ENCODE results near the gene IDS.

The IDS gene

DNA sequence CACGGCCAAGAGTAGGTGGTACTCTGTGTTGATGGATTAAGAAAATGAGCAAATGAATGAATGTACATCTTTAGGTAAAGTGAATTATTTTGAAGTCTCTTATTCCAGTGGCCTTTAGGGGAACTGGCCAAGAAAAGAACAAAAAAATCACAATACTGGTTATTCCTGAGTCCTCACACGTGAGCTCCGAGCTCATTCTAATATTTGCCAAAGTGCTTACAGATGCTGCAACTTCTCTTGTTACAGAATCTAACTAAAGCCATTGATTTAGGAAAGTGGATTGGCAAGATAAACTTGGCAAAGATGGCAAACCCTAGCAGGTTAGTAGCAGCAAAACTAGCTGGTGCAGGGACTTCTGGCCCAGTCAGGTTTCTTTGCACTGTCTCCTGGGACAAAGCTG, 37.6 kb downstream of the IDS start:
- H3K36me3 ChIP-seq (ENCODE audit: insufficient read depth, low read length) = no peaks in the 10 kb centered on the region
- no peak overlapping the region for H3K27ac ChIP-seq
- no peak overlapping the region for H3K4me3 ChIP-seq
- DNase-seq (ENCODE audit: low read depth, low spot score) = no peak
- TF ChIP-seq EZH2 (IDR thresholded peaks at IDR 0.05) = no peak
- TF ChIP-seq FOXP2 (optimal IDR thresholded peaks at IDR 0.05; ENCODE audit: control extremely low read depth, extremely low read length, insufficient read depth) = no peak
- TF ChIP-seq POLR2AphosphoS5 (IDR thresholded peaks at IDR 0.05; ENCODE audit: borderline replicate concordance, low read depth, low read length) = no peak
- no peak overlapping the region for H3K9ac ChIP-seq (ENCODE audit: insufficient read length)
- no peaks in the 10 kb centered on the region for H3K9me3 ChIP-seq (ENCODE audit: low read depth, low read length)

DNA sequence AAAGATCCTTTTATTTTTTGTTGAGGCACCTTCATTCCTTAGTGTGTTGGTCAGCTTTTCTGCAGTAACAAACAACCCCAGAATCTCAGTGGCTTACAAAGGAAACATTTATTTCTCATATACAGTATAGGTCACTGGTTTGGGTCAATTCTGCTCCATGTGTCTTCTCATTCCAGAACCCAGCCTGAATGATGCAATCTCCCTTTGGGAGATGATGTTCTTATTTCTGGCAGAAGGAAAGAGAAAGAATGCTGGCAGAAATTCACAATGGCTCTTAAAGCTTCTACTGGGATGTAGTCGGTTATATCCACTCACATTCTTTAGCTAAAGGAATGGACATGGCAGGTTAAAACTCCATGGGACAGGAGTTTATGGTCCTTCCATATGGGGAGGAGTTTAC, 42.3 kb downstream of the IDS start:
- Histone ChIP-seq H3K4me3 (no peak overlapping the region), H3K9me3 (ENCODE audit: low read depth, low read length) (no peaks in the 10 kb centered on the region), H3K36me3 (ENCODE audit: insufficient read depth, low read length) (no peaks in the 10 kb centered on the region), H3K27ac (no peak overlapping the region), H3K9ac (ENCODE audit: insufficient read length) (no peak overlapping the region)
- TF ChIP-seq EZH2 (IDR thresholded peaks at IDR 0.05) = no peak
- TF ChIP-seq FOXP2 (optimal IDR thresholded peaks at IDR 0.05; ENCODE audit: control extremely low read depth, extremely low read length, insufficient read depth) = no peak
- no peak for TF ChIP-seq POLR2AphosphoS5 (IDR thresholded peaks at IDR 0.05; ENCODE audit: borderline replicate concordance, low read depth, low read length)
- DNase-seq (ENCODE audit: low read depth, low spot score) = no peak

DNA sequence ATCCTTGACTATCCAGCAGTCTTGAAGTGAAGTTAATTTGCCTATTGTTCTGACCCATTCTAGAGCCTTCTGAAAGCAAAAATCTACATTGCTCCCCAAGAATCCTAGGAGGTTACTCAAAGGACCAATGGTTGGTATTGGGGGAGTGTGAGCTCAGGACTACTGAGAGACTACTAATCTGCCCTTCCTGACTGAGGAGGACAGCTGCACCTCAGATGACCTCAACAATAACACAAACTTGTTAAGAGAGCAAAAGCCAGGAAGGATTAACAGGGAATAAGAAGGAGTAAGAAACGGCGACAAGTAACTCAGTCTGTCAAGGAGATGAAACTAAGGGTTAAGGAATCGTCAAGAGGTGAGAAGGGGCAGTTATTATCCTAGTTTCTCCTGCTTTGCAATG, 43.4 kb downstream of the IDS start:
- no peak for DNase-seq (ENCODE audit: low read depth, low spot score)
- no peaks in the 10 kb centered on the region for H3K36me3 ChIP-seq (ENCODE audit: insufficient read depth, low read length)
- no peak overlapping the region for H3K4me3 ChIP-seq
- H3K27ac ChIP-seq = no peak overlapping the region
- H3K9me3 ChIP-seq (ENCODE audit: low read depth, low read length) = no peaks in the 10 kb centered on the region
- TF ChIP-seq FOXP2 (optimal IDR thresholded peaks at IDR 0.05; ENCODE audit: control extremely low read depth, extremely low read length, insufficient read depth) (no peak), POLR2AphosphoS5 (IDR thresholded peaks at IDR 0.05; ENCODE audit: borderline replicate concordance, low read depth, low read length) (no peak), EZH2 (IDR thresholded peaks at IDR 0.05) (no peak)
- H3K9ac ChIP-seq (ENCODE audit: insufficient read length) = no peak overlapping the region

DNA sequence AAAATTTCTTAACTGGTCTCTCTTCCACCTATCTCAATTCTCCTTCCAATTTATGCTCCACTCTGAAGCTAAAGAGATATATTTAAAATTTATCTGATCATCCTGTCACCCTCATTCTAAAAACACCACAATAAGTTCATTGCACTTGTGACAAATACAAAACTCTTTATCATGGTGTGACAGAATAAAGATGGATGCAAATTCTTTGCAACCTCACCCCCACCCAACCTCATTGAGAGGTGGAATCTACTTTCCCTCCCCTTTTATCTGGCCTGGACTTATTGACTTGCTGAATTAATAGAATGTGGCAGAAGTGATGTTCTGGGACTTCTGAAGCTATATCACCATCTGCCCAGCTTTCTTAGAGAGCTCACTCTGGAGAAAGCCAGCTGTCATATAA, 46.5 kb downstream of the IDS start:
- H3K9me3 ChIP-seq (ENCODE audit: low read depth, low read length) = no peaks in the 10 kb centered on the region
- TF ChIP-seq EZH2 (IDR thresholded peaks at IDR 0.05) (no peak), FOXP2 (optimal IDR thresholded peaks at IDR 0.05; ENCODE audit: control extremely low read depth, extremely low read length, insufficient read depth) (no peak), POLR2AphosphoS5 (IDR thresholded peaks at IDR 0.05; ENCODE audit: borderline replicate concordance, low read depth, low read length) (no peak)
- no peaks in the 10 kb centered on the region for H3K36me3 ChIP-seq (ENCODE audit: insufficient read depth, low read length)
- no peak overlapping the region for H3K9ac ChIP-seq (ENCODE audit: insufficient read length)
- H3K27ac ChIP-seq = no peak overlapping the region
- H3K4me3 ChIP-seq = no peak overlapping the region
- no peak for DNase-seq (ENCODE audit: low read depth, low spot score)

DNA sequence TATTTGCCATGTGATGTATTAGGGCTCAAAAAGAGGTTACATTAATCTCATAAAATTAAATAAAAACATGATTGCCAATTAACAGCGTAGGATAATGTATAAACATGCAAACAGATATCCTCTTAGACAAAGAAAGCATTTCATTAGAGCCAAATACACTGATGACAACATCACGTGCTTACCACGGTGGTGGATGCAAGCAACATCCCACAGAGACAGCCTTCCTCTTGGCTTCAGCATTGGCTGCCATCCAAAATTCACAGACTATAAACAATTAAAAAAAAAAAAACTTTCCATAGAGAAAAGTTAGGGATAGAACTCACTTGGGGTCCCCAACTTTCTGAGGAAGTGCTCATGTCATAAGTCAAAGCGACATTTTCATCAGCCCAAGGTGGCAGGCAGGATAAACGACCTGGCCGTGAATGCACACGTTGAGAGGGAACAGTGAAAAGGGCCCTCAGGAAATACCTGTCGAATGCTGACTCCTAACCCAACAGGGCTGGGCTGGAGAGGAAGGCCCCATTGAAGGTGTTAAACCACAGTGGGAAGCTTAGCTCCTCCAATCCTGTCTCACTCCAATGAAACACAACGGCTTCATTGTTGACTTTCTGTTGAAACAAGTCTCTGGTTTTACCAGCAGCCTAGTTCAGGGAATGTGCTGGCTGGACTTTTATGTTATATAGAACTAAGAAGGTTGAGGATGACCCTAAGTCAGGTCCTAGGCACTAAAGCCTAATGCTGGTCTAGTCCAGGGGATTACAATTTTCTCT, 48.4 kb downstream of the IDS start:
- TF ChIP-seq EZH2 (IDR thresholded peaks at IDR 0.05) = no peak
- TF ChIP-seq POLR2AphosphoS5 (IDR thresholded peaks at IDR 0.05; ENCODE audit: borderline replicate concordance, low read depth, low read length) = no peak
- no peak for TF ChIP-seq FOXP2 (optimal IDR thresholded peaks at IDR 0.05; ENCODE audit: control extremely low read depth, extremely low read length, insufficient read depth)
- Histone ChIP-seq H3K9me3 (ENCODE audit: low read depth, low read length) (no peaks in the 10 kb centered on the region), H3K27ac (no peak overlapping the region), H3K36me3 (ENCODE audit: insufficient read depth, low read length) (no peaks in the 10 kb centered on the region), H3K4me3 (no peak overlapping the region), H3K9ac (ENCODE audit: insufficient read length) (no peak overlapping the region)
- DNase-seq (ENCODE audit: low read depth, low spot score) = no peak

DNA sequence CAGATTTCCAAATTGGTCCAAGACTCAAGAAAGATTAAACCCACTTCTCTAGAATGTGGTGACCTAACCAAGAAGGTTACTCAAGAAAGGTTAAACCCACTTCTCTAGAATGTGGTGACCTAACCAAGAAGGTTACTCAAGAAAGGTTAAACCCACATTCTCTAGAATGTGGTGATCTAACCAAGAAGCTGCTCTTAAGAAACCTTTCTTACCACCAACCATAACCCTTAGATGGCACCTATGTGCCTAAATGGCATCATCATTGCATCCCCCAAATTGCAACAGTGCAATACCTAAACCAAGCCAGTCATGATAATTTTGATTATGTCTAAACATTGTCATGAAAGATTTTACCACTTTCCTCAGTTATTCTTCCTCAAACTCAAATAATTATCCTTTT, 49.2 kb downstream of the IDS start:
- no peak overlapping the region for H3K4me3 ChIP-seq
- H3K27ac ChIP-seq = no peak overlapping the region
- TF ChIP-seq POLR2AphosphoS5 (IDR thresholded peaks at IDR 0.05; ENCODE audit: borderline replicate concordance, low read depth, low read length) = no peak
- TF ChIP-seq FOXP2 (optimal IDR thresholded peaks at IDR 0.05; ENCODE audit: control extremely low read depth, extremely low read length, insufficient read depth) = no peak
- TF ChIP-seq EZH2 (IDR thresholded peaks at IDR 0.05) = no peak
- no peaks in the 10 kb centered on the region for H3K36me3 ChIP-seq (ENCODE audit: insufficient read depth, low read length)
- no peak overlapping the region for H3K9ac ChIP-seq (ENCODE audit: insufficient read length)
- no peaks in the 10 kb centered on the region for H3K9me3 ChIP-seq (ENCODE audit: low read depth, low read length)
- no peak for DNase-seq (ENCODE audit: low read depth, low spot score)

DNA sequence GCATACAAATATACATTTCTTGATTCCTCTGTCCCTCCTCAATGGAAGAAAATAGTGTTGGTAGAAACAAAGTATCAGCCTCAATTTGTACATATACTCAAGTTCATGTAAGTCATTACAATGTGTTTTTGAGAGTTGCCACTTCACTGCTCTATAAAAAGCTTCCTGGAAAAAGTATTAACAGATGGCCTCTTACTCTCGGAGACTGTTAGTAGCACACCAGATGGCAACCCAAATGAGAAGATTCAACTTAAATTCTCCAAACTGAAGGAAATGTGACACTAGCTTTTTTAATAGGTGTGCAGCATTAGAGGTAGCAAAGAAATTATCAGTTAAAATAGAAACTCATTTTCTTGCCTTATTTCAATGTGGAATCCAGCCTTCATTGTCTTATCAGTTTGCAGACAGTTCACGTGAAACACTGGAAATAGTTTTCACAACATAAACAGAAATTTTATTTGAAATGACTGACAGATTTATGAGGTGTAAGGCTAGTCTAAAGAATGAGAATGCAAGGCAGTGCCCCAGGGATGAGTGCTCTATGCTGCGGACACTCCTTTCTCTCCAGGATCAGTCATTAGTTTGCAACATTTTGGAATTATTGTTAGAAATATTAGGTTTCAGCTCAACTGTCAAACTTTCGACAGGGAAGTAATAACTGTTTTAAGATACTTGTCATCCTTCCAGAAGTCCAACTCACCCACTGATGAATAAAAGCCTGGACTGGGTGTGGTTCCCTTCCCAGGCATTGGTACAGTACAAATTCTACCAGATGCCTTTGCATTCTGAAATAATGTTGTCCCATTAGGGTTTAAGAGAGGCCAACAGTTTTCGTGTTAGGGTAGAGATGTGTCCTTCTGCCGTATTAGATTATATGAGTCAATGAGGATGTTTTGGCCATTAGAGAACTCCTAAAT, 50.9 kb downstream of the IDS start:
- Histone ChIP-seq H3K36me3 (ENCODE audit: insufficient read depth, low read length) (no peaks in the 10 kb centered on the region), H3K27ac (no peak overlapping the region), H3K9ac (ENCODE audit: insufficient read length) (no peak overlapping the region), H3K4me3 (no peak overlapping the region), H3K9me3 (ENCODE audit: low read depth, low read length) (no peaks in the 10 kb centered on the region)
- DNase-seq (ENCODE audit: low read depth, low spot score) = no peak
- TF ChIP-seq POLR2AphosphoS5 (IDR thresholded peaks at IDR 0.05; ENCODE audit: borderline replicate concordance, low read depth, low read length) = no peak
- TF ChIP-seq EZH2 (IDR thresholded peaks at IDR 0.05) = no peak
- no peak for TF ChIP-seq FOXP2 (optimal IDR thresholded peaks at IDR 0.05; ENCODE audit: control extremely low read depth, extremely low read length, insufficient read depth)

DNA sequence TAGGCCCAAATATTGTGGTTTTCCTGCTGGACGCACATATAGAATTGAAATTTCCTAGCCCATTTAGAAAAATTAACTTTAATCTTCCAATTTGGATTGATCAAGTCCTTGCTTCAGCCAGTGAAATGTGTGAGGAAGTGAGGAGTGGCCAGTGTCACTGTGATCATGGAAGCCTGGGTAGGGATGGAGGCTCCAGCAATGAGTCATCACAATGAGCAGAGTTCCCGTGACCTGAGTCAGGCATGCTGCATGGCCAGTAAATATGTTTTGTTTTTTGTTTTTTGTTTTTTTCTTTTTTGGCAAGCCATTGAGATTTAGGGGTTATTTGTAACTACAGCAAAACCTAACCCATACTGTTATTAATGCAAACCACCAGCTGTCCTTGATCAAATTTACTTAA, 52.1 kb downstream of the IDS start:
- no peaks in the 10 kb centered on the region for H3K36me3 ChIP-seq (ENCODE audit: insufficient read depth, low read length)
- DNase-seq (ENCODE audit: low read depth, low spot score) = no peak
- H3K9ac ChIP-seq (ENCODE audit: insufficient read length) = no peak overlapping the region
- no peak overlapping the region for H3K4me3 ChIP-seq
- H3K27ac ChIP-seq = no peak overlapping the region
- TF ChIP-seq FOXP2 (optimal IDR thresholded peaks at IDR 0.05; ENCODE audit: control extremely low read depth, extremely low read length, insufficient read depth) (no peak), EZH2 (IDR thresholded peaks at IDR 0.05) (no peak), POLR2AphosphoS5 (IDR thresholded peaks at IDR 0.05; ENCODE audit: borderline replicate concordance, low read depth, low read length) (no peak)
- H3K9me3 ChIP-seq (ENCODE audit: low read depth, low read length) = no peaks in the 10 kb centered on the region

All from SK-N-MC (cell line).